GM21515 (cell line): ENCODE results near the gene ZFC3H1.

Source experiments
- ATAC-seq: cut with Tn5 transposase; IDR thresholded peaks from one replicate; pipeline ENCODE4 v1.9.1; 2021; ENCODE audit not compliant: unreplicated experiment

The ZFC3H1 gene

DNA sequence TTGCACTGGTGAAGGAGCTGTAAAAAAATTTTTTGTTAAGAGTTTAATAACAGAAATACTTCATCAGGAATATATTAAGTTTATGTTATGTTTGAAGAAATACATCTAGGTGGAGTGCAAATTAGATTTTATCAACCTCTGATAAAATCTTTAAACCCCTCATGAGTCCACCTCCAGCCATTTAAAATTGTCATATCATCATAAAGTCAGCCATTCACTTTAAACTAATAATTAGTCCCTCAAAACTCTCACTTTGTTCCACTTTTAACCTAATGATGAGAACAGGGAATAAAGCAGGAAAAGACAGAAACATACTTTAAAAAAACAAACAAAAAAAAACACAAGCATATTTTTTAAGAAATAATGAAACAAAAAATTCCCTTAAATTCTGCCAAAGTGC lies 25.1 kb downstream of the ZFC3H1 start:
- ATAC-seq = no peak

DNA sequence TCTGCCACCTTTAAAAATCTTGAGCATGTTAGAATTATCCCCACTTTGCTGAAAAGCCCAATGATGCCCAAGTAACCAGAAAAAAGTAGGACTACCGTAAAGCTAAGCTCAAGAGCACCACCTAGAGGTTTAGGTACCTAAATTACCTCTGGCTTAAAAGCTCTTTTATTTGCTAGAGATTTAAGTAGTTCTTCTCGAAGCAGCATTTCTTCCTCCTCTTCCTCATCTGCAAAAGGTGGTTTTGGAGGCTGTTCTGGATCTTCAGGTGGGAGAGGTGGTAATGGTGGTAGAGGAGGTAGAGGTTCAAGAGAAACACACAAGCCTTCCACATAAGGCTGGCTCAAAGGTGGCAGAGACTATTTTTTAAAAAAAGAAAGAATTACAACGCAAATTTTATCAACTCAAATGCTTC lies 26.9 kb downstream of the ZFC3H1 start:
- peak; percentile 53 for ATAC-seq

DNA sequence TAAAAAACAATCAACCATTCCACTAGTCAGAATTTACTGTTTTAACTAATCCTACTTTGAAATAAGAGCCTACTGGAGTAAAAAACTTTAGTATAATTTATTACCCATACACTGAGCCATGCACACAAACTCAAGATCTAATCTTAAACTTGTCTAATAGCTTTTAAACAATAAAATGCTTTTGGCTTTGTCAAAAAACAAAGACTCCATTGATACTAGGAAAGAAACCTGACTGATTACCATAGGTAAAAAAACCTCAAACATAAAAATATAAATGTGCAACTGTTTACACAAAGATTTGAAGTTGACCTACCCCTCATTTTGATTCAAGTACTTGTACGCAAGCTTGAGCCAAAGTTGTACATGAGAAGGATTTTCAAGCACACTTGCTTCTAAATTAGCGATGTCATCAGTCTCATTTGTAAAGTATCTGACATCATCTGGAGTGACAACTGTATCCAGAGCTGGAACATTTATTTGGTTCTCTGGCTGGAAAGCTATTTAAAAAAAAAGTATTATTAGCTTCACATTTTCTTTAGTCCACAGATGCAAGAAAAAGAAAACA lies 36.1 kb downstream of the ZFC3H1 start:
- ATAC-seq = no peak

DNA sequence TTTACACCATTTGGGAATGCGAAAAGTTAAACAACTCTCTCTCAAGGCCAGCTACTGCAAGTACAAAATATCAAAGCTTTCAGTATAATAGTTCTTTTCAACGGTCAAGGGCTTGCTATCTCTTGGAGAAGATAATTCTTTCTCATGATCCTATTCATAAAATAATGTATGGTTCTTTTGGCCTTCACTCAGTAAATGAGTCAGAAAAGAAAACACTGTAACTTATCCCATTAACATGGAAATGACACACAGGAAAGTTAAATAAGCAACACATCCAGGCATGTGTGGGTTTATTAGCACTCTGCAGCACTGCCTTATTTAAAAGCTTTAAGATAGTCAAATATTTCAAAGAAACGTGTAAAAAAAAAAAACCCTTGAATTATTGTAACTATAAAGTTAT lies 36.9 kb downstream of the ZFC3H1 start:
- no peak for ATAC-seq

DNA sequence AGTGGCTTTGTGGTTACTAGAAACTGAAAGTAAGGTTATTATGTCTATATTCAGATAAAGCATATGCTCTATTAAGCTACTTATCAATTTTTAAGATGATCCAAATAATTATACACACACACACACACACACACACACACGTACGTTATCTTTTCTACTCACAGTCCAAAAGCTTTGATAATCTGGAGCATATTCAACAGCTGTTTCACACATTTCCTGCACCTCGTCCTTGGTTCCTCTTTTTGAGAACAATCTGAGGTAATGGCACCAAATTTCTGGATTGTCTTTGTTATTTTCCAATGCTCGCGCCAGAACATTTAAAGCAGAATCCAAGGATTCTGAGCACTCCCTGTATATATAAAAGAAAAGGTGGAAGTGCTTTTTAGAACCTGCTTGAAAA lies 37.5 kb downstream of the ZFC3H1 start:
- no peak for ATAC-seq

DNA sequence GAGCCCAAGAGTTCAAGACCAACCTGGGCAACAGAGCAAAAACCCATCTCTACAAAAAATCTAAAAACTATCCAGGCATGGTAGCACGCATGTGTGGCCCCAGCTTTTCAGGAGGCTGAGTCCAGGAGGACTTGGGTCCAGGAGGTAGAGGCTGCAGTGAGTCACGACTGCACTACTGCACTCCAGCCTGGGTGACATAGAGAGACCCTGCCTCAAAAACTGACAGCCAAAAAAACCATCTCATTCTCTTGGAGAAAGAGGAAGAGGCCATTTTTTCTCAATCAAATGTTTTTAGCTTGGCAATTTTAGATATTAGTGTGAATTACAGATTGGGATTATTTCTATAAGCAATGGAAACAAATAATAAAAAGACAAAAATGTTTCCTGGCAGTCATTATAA lies 38.2 kb downstream of the ZFC3H1 start:
- ATAC-seq = no peak

DNA sequence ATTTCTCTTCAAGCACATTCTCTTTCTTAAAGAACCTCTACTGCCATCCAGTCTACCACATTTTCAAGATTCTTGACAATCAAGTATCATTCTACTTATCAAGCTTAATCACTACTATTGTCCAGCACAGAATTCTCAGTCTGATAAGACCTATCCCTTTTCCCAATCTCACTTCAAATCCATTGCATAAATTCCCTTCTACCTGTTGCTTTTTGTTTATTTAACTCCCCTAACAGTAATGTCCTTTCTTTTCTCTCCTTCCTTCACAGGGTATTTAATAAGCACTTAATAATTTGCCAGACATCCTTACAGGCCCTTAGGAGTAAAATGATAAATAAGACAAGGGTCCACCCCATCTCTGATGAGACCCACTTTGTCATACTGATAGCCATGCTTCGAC lies 41.7 kb downstream of the ZFC3H1 start:
- ATAC-seq = no peak

DNA sequence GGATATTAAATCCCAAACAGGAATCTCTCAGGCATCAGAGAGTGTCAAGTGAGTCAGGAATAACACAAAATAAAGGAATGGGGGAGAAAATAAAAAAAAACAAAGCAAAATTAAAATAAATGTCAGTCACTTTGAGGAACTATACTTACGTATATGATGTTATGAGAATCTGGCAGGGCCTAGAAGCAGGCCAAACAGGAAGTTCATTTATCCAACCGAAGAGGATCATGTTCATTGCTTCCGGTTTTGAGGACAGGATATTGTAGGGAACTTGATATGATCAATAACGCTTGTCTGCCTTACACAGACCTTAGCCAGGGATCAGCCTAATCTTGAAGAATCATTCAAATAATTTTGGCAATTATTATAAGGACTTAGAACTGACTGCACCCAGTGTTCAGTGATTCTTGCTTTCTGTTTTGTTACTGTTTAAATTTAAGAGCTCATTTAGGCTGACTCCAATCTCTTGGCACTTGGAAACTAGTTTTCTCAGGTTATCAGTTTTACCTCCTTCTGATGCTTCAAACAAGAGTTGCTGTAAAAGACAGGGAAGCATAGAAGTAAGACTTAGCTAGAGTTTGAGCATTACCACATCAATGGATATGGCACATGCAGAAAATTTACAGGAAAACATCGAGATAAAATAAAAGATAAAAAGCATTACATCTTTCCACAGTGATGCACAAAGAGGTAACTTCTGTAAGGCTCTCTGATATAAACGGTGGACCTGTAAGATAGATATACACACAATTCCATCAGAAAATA lies 53.4 kb downstream of the ZFC3H1 start:
- ATAC-seq = no peak

DNA sequence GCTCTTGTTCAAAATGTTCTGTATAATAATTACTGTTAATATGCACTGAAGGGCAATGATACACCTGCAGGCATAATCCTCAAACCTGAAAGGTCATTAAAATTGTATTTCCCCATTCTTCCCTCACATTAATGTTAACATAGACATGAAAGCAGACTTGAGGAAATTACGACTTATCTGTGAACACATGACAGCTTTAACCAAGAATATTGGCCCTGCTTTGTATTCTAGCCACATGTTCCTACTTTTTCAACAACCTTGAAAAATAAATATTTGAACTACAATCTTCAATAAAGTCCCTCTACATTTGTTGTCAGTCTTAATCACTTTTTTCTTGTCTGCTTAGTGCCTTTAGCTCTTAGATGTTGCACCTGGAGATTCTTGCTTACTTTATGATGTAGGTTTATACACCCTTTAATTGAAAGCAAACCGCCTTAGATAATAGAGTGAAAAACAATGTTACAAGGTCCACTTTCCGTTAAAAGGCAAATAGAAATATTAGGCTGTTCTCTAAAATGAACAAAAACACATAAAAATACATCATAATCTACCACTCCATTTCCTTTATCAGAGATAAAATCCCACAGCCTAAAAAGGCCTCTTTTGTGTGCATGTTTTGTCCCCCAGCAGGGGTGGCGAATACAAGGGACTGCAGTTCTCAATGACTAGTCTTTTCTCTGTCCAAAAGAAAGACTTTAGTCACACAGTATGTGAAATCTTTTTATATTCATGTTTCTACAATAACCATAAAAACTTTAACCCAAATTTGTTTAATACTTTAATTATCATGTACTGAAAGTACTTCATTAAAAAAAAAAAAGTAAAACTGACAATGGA lies 55.9 kb downstream of the ZFC3H1 start:
- ATAC-seq = no peak

DNA sequence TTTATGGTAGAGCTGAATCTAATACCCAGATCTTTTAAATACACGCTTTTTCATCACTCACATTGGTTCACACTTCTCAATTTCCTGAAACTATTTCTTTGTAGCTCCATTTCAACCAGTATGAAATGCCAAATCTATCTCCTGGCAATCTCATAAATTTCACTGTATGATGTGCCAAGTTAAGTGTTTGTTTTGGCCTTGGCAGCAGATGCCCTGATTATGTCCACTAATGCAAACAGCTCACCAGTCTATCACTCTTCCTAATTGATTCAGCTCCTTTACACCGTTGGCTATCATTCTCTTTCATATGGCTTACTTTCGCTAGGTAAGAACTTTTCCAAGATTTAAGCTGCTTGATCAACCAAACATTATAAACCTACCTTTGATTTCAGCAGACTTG lies 58.6 kb downstream of the ZFC3H1 start:
- ATAC-seq = no peak

DNA sequence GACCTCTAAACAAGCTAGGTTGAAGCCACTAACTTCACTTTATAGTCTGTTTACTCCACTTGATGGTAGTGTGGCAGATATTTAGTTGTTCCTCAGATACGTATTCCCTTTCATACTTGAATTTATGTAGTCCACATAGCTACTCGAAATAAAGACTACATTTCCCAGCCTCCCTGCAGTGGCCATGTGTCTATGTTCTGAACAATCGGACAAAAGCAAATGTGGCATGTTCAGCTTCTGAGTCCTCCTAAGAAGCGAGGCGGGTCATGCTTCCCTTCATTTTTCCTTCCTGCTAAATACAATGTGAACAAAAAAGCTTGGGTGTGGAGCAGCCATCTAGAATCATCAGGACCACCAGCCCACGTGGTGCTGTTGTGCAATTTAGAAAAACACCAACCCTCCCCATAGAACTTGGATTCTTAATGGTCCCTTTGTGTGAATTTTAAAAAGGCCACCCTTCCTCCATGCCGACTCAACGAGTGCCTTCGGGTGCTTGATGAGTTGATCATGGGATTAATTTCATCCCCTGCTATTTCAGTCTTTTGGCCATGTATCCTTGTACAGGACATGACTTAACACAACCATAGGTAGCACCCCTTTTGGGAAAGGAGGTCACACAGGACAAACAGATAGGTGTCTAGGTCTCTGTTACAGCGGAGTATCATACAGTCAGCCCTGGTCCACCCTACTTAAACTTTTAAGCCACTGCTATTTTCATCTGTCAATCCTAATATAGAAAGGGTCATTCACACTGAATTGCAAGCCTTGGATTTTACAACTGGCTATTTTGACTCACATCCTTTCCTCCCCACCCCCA lies 60.7 kb downstream of the ZFC3H1 start:
- ATAC-seq = no peak

DNA sequence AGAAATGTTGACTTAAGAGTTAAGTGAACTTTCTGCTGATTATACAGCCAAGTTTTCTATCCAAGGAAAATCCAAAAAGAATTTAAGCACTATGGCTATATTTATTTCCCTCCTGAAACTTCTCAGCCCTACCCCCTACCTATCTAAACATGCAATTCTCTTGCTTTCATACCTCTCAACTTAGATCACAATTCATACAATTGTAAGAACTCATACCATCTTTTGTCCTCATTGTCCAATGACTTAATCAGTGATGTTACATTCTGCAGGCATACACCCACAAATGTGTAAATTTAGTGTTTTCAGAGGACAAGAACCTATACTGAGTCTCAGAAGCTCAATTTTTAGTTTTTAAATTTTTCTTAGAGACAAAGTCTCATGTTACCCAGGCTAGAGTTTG lies 62.1 kb downstream of the ZFC3H1 start:
- ATAC-seq = no peak

DNA sequence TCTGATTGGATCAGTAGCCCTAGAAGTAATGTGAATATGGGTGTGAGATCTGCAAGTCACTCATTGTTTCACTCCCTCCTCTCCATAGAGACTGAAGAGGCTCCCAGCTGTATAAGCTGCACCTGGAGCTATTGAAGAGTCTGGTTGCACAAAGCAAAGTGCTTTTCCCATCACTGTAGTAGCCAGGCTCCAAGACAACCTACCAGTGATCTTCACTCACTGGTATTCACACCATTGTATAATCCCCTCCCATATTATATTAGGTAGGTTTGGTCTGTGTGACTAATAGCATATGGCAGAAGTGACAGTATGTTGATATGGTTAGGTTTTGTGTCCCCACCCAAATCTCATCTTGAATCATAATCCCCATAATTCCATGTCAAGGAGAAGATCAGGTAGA lies 64.4 kb downstream of the ZFC3H1 start:
- no peak for ATAC-seq

DNA sequence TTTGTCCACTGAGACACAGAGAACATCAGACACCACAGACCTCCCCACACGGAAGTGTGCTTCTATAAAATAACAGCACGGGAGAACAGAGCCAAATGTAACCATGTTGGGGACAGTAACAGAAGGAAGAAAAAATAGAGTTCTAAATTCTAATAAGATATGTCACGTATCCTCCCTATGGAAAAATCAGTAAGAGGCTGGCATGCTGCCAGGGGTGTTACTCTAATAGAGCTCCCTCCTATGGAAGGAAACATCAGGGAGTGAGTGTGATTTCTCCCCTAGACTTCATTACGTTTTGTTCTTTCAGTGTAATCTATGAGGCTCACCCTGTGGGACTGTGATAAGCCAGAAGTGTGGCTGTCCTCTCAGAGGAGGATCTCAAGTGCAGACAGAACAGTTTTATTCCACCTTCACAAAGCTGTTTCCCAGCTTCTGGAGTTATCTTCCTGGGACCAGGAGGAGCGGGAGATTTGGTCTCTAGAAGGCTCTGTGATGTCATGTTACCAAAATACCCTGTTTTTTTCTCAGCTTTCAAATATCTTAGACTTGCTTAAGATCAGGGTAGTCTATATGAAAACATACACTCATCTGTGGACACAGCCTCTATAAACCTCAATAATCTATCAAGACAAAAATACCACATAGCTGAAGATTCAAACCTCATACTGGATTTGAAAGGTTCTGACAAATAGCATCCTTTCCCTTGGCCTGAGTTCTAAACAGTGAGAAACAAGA lies 69.3 kb downstream of the ZFC3H1 start:
- ATAC-seq = no peak

DNA sequence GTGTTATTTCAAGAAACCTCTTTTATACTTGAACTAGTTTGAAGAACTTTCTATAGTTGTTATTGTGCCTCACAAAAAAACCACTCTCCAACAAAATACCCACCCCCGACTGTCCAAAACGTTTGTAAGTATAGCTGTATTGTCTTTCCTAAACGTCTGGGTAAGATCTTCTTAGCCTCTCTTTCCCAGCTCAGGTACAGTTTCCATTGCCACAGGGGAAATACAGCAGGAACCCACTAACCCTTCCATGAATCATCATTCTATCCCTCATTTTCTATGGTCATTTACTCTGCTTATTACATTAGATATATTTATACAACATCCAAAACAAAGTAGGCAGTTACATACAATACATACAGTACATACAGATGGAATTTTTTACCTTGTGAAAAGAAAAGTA lies 70.8 kb downstream of the ZFC3H1 start:
- ATAC-seq = no peak

DNA sequence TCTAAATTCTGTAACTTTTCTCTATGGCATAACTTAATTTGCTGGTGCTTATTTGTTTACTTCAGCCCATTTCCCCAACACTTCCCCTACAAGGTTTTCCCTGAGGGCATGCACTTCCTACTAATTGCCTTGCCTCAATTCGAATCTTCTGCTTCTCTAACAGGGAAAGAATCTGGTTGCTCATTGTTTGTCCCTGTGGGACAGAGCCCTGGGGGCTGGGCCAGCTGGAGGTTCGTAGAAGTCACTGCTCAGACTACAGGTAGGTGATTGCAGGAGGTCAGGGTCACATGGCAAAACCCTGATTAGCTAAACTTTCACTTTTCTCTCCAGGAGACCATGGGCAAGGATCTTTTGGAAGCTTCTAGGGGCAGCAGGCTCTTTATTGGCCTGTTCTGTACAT lies 72.0 kb downstream of the ZFC3H1 start:
- ATAC-seq = no peak

DNA sequence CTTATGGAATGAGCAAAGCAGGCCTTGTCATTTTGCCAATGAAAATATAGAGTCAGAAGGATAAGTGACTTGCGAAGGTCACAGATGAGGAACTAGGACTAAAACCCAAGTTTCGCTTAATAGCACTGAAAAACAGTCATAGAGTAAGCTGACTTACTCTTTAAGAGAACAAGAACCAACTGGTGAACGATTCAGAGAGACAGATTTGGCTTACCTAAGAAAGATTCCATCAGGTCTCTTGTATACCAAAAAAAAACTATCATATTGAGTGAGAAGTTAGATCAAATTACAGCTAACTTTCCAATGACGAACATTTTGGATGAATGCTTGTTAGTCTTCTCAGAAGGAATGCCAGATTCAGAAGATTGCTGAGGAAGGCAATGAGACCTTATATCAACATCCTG lies 74.2 kb downstream of the ZFC3H1 start:
- no peak for ATAC-seq

DNA sequence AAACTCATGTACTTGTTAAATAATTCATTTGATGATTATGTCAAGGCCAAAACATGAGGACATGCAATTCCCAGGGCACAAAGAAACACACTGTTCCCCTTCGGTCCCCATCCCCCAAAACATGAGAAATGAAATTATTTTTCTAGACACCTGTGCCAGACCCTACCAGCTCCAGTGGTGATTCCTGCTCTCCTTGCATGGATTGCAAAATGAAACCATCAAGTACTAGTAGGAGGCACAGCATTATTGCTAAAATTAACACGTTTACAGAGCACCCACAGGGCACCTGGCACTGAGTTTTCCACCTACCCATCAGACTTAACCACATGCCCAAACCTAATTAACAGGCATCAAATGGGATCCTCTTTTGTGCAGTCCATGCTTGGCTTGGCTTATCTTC lies 76.6 kb downstream of the ZFC3H1 start:
- no peak for ATAC-seq

DNA sequence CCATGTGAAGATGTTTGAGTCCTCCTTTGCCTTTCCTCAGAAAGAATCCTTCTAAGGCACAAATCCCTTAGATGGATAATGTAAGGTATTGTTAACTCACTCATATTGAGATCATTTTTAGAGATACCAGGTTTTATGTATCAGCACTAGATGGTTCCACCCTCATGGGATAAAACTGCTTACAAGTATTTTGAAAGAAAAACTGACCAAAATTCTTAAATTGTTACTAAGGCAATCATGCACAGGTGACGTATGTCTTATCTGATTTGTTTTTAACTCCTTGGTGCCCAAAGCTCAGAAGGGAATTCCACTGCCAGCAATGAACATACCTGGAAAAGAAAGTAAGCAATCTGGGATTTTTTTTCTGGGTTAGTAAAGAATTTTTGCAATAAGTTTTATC lies 78.4 kb downstream of the ZFC3H1 start:
- no peak for ATAC-seq

DNA sequence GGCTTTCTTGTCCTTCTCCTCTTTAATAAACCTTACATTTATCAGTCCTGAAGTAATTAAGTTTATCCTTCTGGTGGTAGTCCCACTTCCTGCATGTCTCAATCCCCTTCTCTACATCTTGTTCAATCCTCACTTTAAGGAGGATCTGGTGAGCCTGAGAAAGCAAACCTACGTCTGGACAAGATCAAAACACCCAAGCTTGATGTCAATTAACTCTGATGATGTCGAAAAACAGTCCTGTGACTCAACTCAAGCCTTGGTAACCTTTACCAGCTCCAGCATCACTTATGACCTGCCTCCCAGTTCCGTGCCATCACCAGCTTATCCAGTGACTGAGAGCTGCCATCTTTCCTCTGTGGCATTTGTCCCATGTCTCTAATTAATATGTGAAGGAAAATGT lies 79.3 kb downstream of the ZFC3H1 start:
- no peak for ATAC-seq

DNA sequence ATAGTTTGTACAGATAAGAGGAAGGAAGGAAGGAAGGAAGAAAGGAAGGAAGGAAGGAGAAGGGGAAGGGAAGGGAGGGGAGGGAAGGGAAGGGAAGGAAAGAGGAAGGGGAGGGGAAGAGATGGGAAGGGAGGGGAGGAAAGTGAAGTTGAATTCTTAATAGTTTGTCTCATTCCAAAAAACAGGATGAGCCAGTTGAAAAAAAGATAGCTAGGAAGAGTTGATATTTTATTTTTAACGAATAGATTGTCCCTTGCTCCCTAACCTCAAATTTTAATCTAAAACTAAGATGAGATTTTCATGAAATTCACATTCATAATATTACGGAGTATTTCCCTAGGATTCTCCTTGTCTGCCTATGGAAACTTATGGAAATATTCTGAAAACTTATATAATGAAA lies 80.7 kb downstream of the ZFC3H1 start:
- ATAC-seq = no peak
